ENCODE measurements around the gene ABHD8.

Gene ABHD8

DNA sequence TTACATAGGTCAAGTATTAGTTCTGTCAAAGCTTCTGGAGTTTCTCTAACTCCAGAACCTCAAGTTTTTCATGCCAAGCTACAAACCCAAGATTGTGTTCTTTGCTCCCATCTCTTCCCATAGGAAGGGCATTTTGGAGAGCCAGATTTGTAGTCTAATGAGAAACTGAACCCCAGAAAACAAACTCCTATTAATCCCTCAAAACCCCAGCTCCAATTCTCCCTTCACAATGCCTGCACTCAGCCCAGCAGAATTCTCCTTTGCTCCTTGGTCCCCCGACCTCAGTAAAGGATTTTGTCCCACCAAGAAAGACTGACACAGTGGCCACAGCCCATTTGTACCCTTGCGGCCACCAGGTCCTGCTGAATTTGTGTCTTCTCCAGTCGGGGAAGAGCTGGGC is 47.1 kb downstream of the ABHD8 start:
- no peak overlapping the region for H3K27ac ChIP-seq
- TF ChIP-seq ZFX (IDR thresholded peaks at IDR 0.05), result no peak
- TF ChIP-seq, protein P1, sequence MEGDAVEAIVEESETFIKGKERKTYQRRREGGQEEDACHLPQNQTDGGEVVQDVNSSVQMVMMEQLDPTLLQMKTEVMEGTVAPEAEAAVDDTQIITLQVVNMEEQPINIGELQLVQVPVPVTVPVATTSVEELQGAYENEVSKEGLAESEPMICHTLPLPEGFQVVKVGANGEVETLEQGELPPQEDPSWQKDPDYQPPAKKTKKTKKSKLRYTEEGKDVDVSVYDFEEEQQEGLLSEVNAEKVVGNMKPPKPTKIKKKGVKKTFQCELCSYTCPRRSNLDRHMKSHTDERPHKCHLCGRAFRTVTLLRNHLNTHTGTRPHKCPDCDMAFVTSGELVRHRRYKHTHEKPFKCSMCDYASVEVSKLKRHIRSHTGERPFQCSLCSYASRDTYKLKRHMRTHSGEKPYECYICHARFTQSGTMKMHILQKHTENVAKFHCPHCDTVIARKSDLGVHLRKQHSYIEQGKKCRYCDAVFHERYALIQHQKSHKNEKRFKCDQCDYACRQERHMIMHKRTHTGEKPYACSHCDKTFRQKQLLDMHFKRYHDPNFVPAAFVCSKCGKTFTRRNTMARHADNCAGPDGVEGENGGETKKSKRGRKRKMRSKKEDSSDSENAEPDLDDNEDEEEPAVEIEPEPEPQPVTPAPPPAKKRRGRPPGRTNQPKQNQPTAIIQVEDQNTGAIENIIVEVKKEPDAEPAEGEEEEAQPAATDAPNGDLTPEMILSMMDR (conservative IDR thresholded peaks at IDR 0.05), result no peak

DNA sequence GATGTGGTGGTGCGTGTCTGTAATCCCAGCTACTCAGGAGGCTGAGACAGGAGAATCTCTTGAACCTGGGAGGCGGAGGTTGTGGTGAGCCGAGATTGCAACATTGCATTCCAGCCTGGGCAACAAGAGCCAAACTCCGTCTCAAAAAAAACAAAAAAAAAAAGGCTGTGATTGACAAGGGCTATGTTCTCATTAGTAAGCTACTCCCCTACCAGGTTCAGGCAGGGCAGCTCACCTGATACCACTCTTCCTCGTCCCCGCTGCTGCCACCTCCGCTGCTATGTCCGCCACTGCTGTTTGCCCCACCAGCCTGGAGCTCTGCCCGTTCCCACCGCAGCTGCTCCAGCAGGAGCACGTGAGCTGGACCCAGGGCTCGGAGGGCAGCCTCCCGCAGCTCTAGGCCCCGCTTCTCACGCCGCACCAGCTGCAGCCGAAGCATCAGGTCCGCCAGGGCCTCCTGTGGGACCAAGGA is 48.0 kb downstream of the ABHD8 start:
- no peak for TF ChIP-seq ZFX (IDR thresholded peaks at IDR 0.05)
- TF ChIP-seq, protein P1 (conservative IDR thresholded peaks at IDR 0.05), result no peak
- H3K27ac ChIP-seq, result no peak overlapping the region

DNA sequence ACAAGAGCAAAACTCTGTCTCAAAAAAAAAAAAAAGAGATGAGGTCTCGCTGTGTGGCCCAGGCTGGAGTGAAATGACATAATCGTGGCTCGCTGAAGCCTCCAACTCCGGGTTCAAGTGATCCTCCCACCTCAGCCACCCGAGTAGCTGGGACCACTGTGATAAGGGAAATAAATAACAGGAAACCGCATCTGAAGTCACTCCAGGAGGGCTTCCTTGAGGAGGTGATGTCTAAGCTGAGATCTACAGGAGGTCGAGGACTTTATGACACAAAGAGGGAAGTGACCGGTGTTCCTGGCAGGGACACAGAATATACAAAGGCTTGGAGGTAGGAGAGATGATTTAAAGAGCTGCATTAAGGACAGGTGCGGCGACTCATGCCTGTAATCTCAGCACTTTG is 48.6 kb downstream of the ABHD8 start:
- no peak for TF ChIP-seq ZFX (IDR thresholded peaks at IDR 0.05)
- TF ChIP-seq, protein P1 (conservative IDR thresholded peaks at IDR 0.05), result no peak
- H3K27ac ChIP-seq, result no peak overlapping the region

DNA sequence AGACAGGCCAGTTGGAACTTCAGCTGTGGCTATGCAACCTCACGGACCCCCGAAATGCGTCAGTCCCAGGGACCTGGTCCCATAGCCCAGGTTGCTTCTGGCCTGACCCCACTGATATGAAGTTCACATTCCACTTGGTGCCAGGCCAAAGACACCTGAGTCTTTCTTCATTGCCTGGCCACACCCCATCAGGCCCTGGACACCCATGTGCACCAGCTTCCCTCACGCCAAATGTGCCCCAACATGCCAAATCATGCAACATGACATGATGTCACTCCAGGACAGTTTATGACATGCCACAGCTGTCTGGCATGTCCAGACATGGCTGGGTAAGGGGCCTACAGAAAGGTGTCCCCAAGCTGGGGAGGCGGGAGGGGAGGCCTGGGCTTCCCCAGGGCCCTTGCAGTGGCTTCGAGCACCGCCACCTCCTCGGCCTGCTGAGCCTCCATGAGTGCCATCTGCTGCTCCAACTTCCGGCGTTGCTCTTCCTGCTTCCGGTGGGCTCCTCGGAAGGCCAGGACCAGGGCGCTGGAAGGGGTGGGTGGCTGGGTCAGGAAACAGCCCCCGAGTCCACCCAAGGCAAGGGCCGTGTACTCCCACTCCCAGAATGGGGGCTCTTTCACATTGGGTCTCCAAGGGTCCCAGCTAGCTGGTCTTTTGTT is 53.2 kb downstream of the ABHD8 start:
- no peak overlapping the region for H3K27ac ChIP-seq
- no peak for TF ChIP-seq ZFX (IDR thresholded peaks at IDR 0.05)
- TF ChIP-seq, protein P1 (conservative IDR thresholded peaks at IDR 0.05), result no peak

DNA sequence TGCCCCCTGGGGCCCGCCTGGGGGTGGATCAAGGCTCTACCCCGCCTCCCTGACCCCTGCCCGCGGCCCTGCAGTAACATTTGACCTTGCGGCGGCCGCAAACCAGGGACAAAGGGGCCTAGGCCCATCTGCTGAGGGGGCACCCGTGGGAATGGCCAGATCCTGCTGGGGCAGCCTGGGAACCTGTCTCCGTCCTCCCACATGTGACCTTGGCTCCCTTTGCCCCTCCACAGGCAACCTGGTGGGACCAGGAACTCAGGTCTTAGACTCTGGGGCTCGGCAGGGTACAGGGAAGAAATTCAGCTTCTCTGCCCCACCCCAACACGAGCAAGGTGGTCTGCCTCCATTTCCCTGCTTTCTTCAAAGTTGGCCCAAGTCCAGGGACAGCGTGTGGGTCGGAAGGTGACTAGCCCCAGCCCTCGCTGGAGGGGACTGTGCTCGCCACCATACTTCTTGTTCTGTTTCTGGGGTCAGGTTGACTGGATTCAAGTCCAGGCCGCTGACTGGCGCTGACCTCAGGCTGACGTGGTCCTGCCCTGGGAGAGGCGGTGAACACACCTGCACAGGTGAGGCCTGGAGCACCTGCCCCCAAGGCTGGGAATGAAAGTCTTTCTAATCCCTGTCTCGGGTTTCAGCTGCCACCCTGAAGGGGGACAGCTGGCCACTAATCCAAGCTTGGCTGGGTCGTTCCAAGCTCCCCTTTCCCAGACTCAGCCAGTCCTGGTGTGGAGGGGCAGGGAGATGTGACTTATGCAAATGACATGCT is 55.0 kb downstream of the ABHD8 start:
- no peak overlapping the region for H3K27ac ChIP-seq
- TF ChIP-seq, protein P1 (conservative IDR thresholded peaks at IDR 0.05), result no peak
- TF ChIP-seq ZFX (IDR thresholded peaks at IDR 0.05), result no peak

DNA sequence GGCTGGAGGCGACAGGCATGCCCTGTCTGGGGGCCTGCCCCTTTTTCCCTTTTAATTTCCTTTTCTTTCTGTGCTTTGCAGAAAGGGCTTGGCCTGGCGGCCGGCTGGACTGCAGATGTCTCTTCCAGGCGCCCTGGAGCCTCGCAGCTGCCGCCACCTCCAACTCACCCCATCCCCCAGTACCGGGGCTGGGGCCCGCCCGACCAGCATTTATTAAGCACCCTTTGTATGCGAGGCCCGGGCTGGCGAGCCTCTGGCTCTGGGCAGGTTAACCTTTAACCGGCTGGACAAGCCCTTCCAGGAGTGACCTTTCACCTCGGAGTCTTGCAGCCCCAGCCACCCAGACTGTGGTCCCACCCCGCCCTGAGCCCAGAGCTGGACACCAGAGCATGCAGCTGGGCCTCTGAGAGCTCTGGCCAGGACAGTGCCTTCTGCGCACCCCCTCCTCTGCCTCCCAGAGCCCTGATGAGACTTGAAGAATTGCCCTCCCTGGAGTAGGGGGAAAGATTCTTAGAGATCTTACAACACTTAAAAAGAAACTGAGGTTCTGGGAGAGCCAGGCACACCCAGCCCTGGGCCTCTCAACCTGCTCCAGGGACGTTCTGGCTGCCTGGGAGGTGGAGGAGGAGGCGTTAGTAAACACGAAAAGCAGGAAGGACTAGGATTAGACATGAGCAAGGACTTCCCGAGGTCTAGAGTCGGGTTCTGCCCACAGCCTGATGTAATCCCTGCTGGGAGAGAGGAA is 56.4 kb downstream of the ABHD8 start:
- H3K27ac ChIP-seq, result peak overlapping the region; percentile 98
- TF ChIP-seq ZFX (IDR thresholded peaks at IDR 0.05), result no peak
- TF ChIP-seq, protein P1 (conservative IDR thresholded peaks at IDR 0.05), result no peak

All from C4-2B (cell line).